Duodenal mucosa (tissue), 2 donors: Measurements from ENCODE around the gene EFNA5.

Experiments used
- H3K27ac ChIP-seq: one replicate; pipeline ENCODE4 v1.7.0; 2013; ENCODE audit warnings: low read depth, low read length
- H3K27me3 ChIP-seq, 2 donors: one replicate each; pipeline ENCODE4 v1.7.0; 2013; ENCODE audit warnings: low read length in 2 of 2, control low read depth in 1 of 2; ENCODE audit not compliant: insufficient read depth in 2 of 2, control insufficient read depth in 1 of 2
- H3K36me3 ChIP-seq, 2 donors: one replicate each; pipeline ENCODE4 v1.7.0; 2013; ENCODE audit warnings: low read length in 2 of 2, control low read depth in 1 of 2; ENCODE audit not compliant: insufficient read depth in 2 of 2, control insufficient read depth in 1 of 2
- H3K4me1 ChIP-seq, 2 donors: one replicate each; pipeline ENCODE4 v1.7.0; 2013; ENCODE audit warnings: low read length in 2 of 2, control low read depth in 1 of 2; ENCODE audit not compliant: insufficient read depth in 2 of 2, control insufficient read depth in 1 of 2
- H3K4me3 ChIP-seq, 2 donors: one replicate each; pipeline ENCODE4 v1.7.0; 2013; ENCODE audit warnings: low read length in 2 of 2, low read depth in 1 of 2
- H3K9ac ChIP-seq, 2 donors: one replicate each; pipeline ENCODE4 v1.7.0; 2013; ENCODE audit warnings: low read length in 2 of 2, low read depth in 1 of 2
- H3K9me3 ChIP-seq, 2 donors: one replicate each; pipeline ENCODE4 v1.7.0; 2013; ENCODE audit warnings: low read length in 2 of 2, control low read depth in 1 of 2; ENCODE audit not compliant: control insufficient read depth in 1 of 2

EFNA5 gene

GRCh38 chr5:107431536-107431935, 239.2 kb downstream of the EFNA5 start:
- Histone ChIP-seq H3K4me1 (no peaks in the 10 kb centered on the region), H3K4me3 (no peak overlapping the region), H3K27me3 (no peaks in the 10 kb centered on the region), H3K36me3 (no peaks in the 10 kb centered on the region), H3K9me3 (no peaks in the 10 kb centered on the region), H3K27ac (no peak overlapping the region), H3K9ac (no peak overlapping the region)

- no peaks in the 10 kb centered on the region for H3K27me3 ChIP-seq
- peak overlapping the region in 1 of 2 donors; percentile 15 for H3K4me3 ChIP-seq
- no peaks in the 10 kb centered on the region for H3K9me3 ChIP-seq
- H3K4me1 ChIP-seq: peaks cover 0 to 4% of the 10 kb centered on the region in 2 donors
- H3K36me3 ChIP-seq: no peaks in the 10 kb centered on the region
- no peak overlapping the region for H3K27ac ChIP-seq
- no peak overlapping the region for H3K9ac ChIP-seq
These were observed 240.6 kb downstream of the EFNA5 start for GRCh38 chr5:107430071-107430625.

DNA sequence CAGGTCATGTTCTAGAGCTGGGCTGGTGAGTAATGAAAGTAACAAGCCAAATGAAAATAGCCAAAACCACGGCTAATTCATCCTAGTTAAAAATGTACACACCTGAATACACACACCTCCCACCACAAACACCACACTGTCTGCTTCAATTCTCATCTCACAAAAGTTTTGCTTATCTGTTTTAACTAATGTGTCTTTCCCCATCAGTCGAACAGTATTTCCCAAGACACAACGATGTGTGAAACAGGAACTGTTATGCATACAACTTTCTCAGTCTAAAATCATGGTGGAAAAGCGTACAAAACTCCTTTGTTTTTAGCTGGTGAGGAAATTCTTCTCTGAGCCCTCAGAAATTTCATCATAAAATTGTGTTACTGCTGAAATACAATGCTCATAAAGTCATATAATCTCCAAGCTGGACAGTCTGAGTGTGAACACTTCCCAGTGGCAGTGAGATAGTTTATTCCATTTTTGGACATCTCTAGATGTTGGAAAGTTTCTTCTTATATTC, 242.4 kb downstream of the EFNA5 start:
- Histone ChIP-seq H3K9ac (no peak overlapping the region), H3K27ac (no peak overlapping the region), H3K36me3 (no peaks in the 10 kb centered on the region), H3K27me3 (no peaks in the 10 kb centered on the region), H3K4me1 (peaks cover 0 to 4% of the 10 kb centered on the region in 2 donors), H3K4me3 (no peak overlapping the region), H3K9me3 (no peaks in the 10 kb centered on the region)

GRCh38 chr5:107426872-107427271, 243.9 kb downstream of the EFNA5 start:
- H3K27me3 ChIP-seq: no peaks in the 10 kb centered on the region
- no peaks in the 10 kb centered on the region for H3K36me3 ChIP-seq
- H3K27ac ChIP-seq: no peak overlapping the region
- no peaks in the 10 kb centered on the region for H3K9me3 ChIP-seq
- no peak overlapping the region for H3K9ac ChIP-seq
- H3K4me3 ChIP-seq: no peak overlapping the region
- peaks cover 0 to 4% of the 10 kb centered on the region in 2 donors for H3K4me1 ChIP-seq

DNA sequence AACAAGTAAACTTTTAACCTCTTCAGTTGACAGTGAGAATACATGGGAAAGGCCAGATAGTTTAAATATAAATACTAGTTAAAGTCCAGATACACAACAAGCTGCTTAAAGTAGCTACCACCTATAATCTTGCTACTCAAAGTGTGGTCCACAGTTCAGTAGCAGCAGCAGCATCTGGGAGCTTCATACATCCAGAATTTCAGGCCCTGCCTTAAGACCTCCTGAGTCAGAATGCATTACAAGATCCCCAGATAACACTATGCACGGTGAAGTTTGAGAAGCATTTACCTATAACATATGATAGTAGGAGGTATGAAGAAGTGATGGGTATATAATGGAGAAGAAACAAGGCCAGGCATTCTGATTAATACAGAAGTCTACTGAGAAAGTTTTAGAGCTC, 244.5 kb downstream of the EFNA5 start:
- Histone ChIP-seq H3K4me3 (no peak overlapping the region), H3K9ac (no peak overlapping the region), H3K27me3 (no peaks in the 10 kb centered on the region), H3K36me3 (no peaks in the 10 kb centered on the region), H3K4me1 (peaks cover 0 to 4% of the 10 kb centered on the region in 2 donors), H3K9me3 (no peaks in the 10 kb centered on the region), H3K27ac (no peak overlapping the region)

GRCh38 chr5:107425541-107426031, 245.2 kb downstream of the EFNA5 start:
- H3K27me3 ChIP-seq: no peaks in the 10 kb centered on the region
- no peak overlapping the region for H3K9ac ChIP-seq
- no peak overlapping the region for H3K27ac ChIP-seq
- H3K9me3 ChIP-seq: no peaks in the 10 kb centered on the region
- H3K4me3 ChIP-seq: no peak overlapping the region
- peaks cover 0 to 4% of the 10 kb centered on the region in 2 donors for H3K4me1 ChIP-seq
- H3K36me3 ChIP-seq: no peaks in the 10 kb centered on the region

DNA sequence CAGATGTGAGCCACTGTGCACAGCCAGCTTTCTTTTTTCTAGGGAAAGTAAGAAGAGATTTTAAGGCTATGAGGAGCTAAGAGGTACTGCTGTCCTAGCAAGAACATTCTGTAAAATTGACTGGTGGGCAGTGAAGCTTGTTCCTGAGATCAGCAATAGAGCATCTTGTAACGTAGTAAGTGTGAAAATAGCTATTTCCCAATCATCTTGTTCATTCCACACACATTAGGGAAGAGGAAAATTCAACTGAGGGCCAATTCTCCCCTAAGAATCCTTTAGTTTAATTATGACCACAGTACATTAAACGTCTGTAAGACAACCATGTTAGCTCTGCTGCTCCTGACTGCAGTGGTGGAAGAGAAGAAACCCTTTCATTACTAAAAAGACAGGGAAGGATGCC, 246.2 kb downstream of the EFNA5 start:
- Histone ChIP-seq H3K36me3 (no peaks in the 10 kb centered on the region), H3K27me3 (no peaks in the 10 kb centered on the region), H3K9ac (no peak overlapping the region), H3K9me3 (no peaks in the 10 kb centered on the region), H3K4me3 (no peak overlapping the region), H3K27ac (no peak overlapping the region), H3K4me1 (peaks cover 0 to 4% of the 10 kb centered on the region in 2 donors)

DNA sequence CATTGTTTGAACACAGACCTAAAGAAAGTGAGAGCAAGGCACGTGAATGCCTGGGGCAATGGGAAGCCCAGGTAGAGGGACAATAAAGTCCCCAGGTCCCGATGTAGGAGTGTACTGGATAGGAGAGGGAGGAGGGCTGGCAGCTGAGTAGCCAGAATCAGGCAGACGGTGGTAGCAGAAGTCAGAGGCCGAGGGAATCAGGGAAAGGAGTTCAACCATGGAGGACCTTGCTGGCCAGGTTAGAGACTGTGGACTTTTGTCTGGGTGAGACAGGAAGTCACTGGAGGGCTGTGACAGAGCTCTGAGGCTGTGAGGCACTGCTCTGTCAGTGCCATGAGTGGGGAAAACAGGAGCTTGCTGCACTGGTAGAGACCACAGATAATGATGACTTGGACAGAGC, 248.2 kb downstream of the EFNA5 start:
- Histone ChIP-seq H3K4me3 (no peak overlapping the region), H3K9ac (no peak overlapping the region)

GRCh38 chr5:107419498-107419897, 251.2 kb downstream of the EFNA5 start:
- no peak overlapping the region for H3K4me3 ChIP-seq
- no peak overlapping the region for H3K9ac ChIP-seq
- no peak overlapping the region for H3K27ac ChIP-seq
- no peaks in the 10 kb centered on the region for H3K9me3 ChIP-seq
- no peaks in the 10 kb centered on the region for H3K4me1 ChIP-seq
- no peaks in the 10 kb centered on the region for H3K27me3 ChIP-seq
- H3K36me3 ChIP-seq: no peaks in the 10 kb centered on the region

More for the DNA sequence above, 248.2 kb downstream of the EFNA5 start:
- H3K9me3 ChIP-seq: no peaks in the 10 kb centered on the region
- H3K36me3 ChIP-seq: no peaks in the 10 kb centered on the region
- no peak overlapping the region for H3K27ac ChIP-seq
- peaks cover 0 to 4% of the 10 kb centered on the region in 2 donors for H3K4me1 ChIP-seq
- H3K27me3 ChIP-seq: no peaks in the 10 kb centered on the region

GRCh38 chr5:107418902-107419301, 251.8 kb downstream of the EFNA5 start:
- Histone ChIP-seq H3K4me1 (no peaks in the 10 kb centered on the region), H3K36me3 (no peaks in the 10 kb centered on the region), H3K27ac (no peak overlapping the region), H3K4me3 (no peak overlapping the region), H3K27me3 (no peaks in the 10 kb centered on the region), H3K9ac (no peak overlapping the region), H3K9me3 (no peaks in the 10 kb centered on the region)
